Skeletal muscle tissue (tissue), 5 donors: ENCODE measurements around the gene CNOT9. TPM values are rescaled to one million over a fixed set of nuclear protein-coding genes. Genes with fewer than 3 reads are reported as not detected.

ENCODE experiments used
- H3K27ac ChIP-seq: one replicate; pipeline ENCODE4 v1.7.0; 2013; ENCODE audit warnings: mild to moderate bottlenecking, low read depth, low read length, inconsistent platforms
- H3K27me3 ChIP-seq, 3 donors: one replicate each; pipeline ENCODE4 v1.7.0; 2013; ENCODE audit warnings: low read length in 3 of 3; ENCODE audit not compliant: control insufficient read depth in 3 of 3, insufficient read depth in 3 of 3
- H3K36me3 ChIP-seq, 3 donors: one replicate each; pipeline ENCODE4 v1.7.0; 2013; ENCODE audit warnings: low read length in 3 of 3; ENCODE audit not compliant: control insufficient read depth in 3 of 3, insufficient read depth in 3 of 3
- H3K4me1 ChIP-seq, 3 donors: one replicate each; pipeline ENCODE4 v1.7.0; 2013; ENCODE audit warnings: low read length in 3 of 3, mild to moderate bottlenecking in 3 of 3; ENCODE audit not compliant: control insufficient read depth in 3 of 3, insufficient read depth in 3 of 3
- H3K4me3 ChIP-seq, 3 donors: one replicate each; pipeline ENCODE4 v1.7.0; 2013; ENCODE audit warnings: low read length in 3 of 3
- H3K9ac ChIP-seq, 3 donors: one replicate each; pipeline ENCODE4 v1.7.0; 2013; ENCODE audit warnings: low read length in 3 of 3, mild to moderate bottlenecking in 3 of 3, moderate library complexity in 2 of 3, low read depth in 1 of 3
- H3K9me3 ChIP-seq, 3 donors: one replicate each; pipeline ENCODE4 v1.7.0; 2013; ENCODE audit warnings: low read length in 3 of 3; ENCODE audit not compliant: control insufficient read depth in 3 of 3
- small RNA-seq: library from RNA; depleted of rRNA; stranded (forward); fragments of <200 nt; gene quantifications from one replicate; pipeline ENCODE3, GENCODE V24; 2014
- total RNA-seq: library from RNA; depleted of rRNA; stranded (reverse); fragments of >200 nt; gene quantifications from one replicate; pipeline ENCODE4 v1.2.3, GENCODE V29; 2014
- donor health status: Osteomylitis.

CNOT9 gene
- total RNA-seq, 1 donor from 2014 or later = 27.1 TPM

DNA sequence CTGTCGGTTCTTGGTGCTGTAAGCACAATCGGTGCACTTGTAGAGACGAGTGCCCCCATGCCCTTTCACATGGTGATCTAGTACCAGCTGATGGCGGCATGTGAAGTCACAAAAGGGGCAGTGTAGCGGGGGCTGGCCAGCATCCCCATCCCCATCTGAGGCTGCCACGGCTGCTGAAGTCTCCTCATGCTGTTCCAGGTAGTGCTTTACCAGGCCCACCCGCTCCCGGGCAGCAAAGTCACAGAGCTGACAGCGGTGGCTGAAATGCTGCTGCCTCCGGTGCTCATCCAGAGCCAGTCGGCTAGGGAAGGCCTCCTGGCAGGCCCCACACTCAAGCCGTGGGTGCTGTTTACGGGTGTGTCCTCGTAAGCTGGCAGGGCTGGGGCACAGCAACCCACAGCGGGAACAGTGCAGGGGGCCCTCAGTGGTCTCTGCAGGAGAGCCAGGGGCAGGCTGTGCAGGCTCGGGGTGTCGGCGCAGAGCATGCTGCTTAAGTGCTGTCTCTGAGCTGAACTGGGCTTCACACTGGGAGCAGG lies 73.5 kb downstream of the CNOT9 start:
- Histone ChIP-seq H3K4me3 (no peak overlapping the region), H3K27me3 (no peaks in the 10 kb centered on the region), H3K9me3 (no peaks in the 10 kb centered on the region), H3K36me3 (peaks cover 72 to 84% (median 79%) of the 10 kb centered on the region in 3 donors), H3K9ac (no peak overlapping the region), H3K4me1 (no peaks in the 10 kb centered on the region), H3K27ac (no peak overlapping the region)

DNA sequence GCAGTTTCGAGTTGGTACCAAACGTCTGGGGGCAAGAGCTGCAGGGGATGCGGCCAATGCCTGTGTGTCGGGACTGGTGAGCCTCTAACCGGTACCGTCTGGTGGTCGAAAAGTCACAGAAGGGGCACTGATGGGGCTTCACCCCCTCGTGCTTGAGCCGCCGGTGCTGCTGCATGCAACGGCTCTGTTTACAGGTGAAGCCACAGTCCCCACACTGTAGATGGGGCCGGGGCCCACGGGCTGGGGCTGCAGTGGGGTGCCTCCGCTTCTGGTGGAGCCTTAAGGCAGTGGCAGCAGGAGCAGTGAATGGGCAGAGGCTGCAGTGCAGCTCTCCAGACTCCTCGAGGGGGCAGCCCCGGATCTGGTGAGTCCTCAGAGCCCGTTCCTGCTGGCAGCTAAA lies 74.1 kb downstream of the CNOT9 start:
- H3K36me3 ChIP-seq = peaks cover 69 to 84% (median 78%) of the 10 kb centered on the region in 3 donors
- H3K4me1 ChIP-seq = peaks cover 0 to 3% (median 0%) of the 10 kb centered on the region in 3 donors

DNA sequence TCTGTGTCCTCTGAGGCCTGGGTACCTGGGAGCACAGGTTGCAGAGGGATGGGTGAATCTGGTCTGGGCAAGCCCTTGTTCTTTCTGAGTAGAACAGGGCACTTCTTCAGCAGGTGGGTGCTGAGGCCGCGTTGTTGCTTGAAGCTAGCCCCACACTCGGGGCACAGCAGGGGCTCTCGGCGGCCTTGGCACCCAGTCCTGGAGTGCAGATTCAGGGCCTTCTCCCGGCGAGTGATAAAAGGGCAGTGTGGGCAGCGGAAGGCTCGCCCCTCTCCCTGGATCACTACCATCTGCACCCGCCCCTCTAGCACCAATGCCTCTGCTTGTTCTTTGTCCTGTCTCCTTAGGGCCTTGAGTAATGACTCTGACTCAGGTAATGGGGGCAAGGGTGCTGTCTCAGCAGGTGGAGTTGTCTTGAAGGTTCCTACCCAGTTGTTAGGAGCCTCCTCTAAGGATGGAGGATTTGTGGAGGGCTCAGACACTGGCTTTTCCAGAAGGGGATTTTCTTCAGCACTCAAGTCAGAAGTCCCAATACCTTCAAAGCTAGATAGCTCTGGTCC lies 75.2 kb downstream of the CNOT9 start:
- Histone ChIP-seq H3K4me1 (peaks cover 0 to 7% (median 0%) of the 10 kb centered on the region in 3 donors), H3K9me3 (no peaks in the 10 kb centered on the region), H3K27me3 (no peaks in the 10 kb centered on the region), H3K9ac (no peak overlapping the region), H3K4me3 (no peak overlapping the region), H3K36me3 (peaks cover 69 to 84% (median 77%) of the 10 kb centered on the region in 3 donors), H3K27ac (no peak overlapping the region)

More for the DNA sequence above, 74.1 kb downstream of the CNOT9 start:
- Histone ChIP-seq H3K4me3 (no peak overlapping the region), H3K9ac (no peak overlapping the region), H3K9me3 (no peaks in the 10 kb centered on the region), H3K27ac (no peak overlapping the region), H3K27me3 (no peaks in the 10 kb centered on the region)

DNA sequence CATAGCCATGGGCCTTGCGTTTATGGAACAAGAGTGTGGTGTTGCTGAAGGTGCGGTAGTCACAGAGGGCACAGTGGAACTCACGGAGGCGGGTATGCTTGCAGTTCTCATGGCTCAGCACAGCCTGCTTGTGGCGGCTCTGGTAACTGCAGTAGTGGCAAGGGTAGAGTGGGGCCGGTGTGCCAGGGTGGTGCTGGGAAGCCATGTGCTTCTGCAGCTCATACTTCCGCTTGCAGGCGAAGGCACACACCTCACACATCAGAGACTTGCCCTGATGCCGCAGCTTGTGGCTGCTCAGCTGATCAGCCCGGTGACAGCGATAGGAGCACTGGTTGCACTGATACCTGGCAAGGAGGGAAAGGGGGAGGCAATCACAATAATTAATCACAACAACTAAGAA lies 76.1 kb downstream of the CNOT9 start:
- Histone ChIP-seq H3K9ac (no peak overlapping the region), H3K27me3 (no peaks in the 10 kb centered on the region), H3K4me1 (peaks cover 0 to 7% (median 0%) of the 10 kb centered on the region in 3 donors), H3K36me3 (peaks cover 73 to 85% (median 79%) of the 10 kb centered on the region in 3 donors), H3K9me3 (no peaks in the 10 kb centered on the region), H3K4me3 (no peak overlapping the region), H3K27ac (no peak overlapping the region)

DNA sequence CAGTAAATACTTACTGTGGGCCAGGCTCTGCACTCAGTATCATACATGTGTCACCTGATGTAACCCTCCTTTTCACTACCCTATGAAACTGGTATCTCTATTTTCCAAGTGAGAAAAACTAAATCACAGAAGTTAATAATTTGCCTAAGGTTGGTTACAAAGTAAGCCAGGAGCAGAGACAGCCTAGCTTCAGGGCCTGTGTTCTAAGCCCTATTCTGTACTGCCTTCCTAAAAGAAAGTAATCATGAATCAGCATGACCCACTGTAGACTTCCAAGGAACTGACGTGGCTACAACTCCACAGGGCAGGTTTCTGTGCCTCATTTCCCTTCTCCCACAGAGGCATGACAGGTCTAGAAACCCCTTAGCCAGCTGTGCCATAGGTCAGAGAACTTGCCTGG lies 76.5 kb downstream of the CNOT9 start:
- no peak overlapping the region for H3K4me3 ChIP-seq
- H3K27me3 ChIP-seq = no peaks in the 10 kb centered on the region
- H3K4me1 ChIP-seq = peaks cover 0 to 7% (median 0%) of the 10 kb centered on the region in 3 donors
- no peak overlapping the region for H3K27ac ChIP-seq
- no peaks in the 10 kb centered on the region for H3K9me3 ChIP-seq
- peaks cover 74 to 88% (median 80%) of the 10 kb centered on the region in 3 donors for H3K36me3 ChIP-seq
- H3K9ac ChIP-seq = no peak overlapping the region

Small RNA genes lying within 50 kb of the gene (small RNA-seq; reads per million reads assigned to genes)
- gene RNU6-136P = not detected

Other genes starting within 250 kb of the CNOT9 start
- not detected for gene CATIP, start 212.0 kb upstream of the CNOT9 start, total RNA-seq
- 1.0 TPM for gene SLC11A1, start 186.6 kb upstream of the CNOT9 start, total RNA-seq
- gene CTDSP1, start 169.0 kb upstream of the CNOT9 start, total RNA-seq = 44.4 TPM
- not detected for gene VIL1, start 149.7 kb upstream of the CNOT9 start, total RNA-seq
- 17.7 TPM for gene USP37, start 488 bp upstream of the CNOT9 start, total RNA-seq
- 27.7 TPM for gene PLCD4, start 39.1 kb downstream of the CNOT9 start, total RNA-seq
- gene ZNF142, start 90.8 kb downstream of the CNOT9 start, total RNA-seq = 5.7 TPM
- 40.2 TPM for gene BCS1L, start 90.8 kb downstream of the CNOT9 start, total RNA-seq
- gene RNF25, start 103.2 kb downstream of the CNOT9 start, total RNA-seq = 24.5 TPM
- gene STK36, start 103.2 kb downstream of the CNOT9 start, total RNA-seq = 5.2 TPM
- 11.0 TPM for gene TTLL4, start 142.0 kb downstream of the CNOT9 start, total RNA-seq
- gene CYP27A1, start 213.3 kb downstream of the CNOT9 start, total RNA-seq = 17.7 TPM